Activated B cell treated with CpG ODN at 0.5 μM for 24 hours (primary cell): ENCODE data around the gene POFUT2. TPM values are rescaled to one million over a fixed set of nuclear protein-coding genes. Genes with fewer than 3 reads are reported as not detected.

Source experiments
- ATAC-seq: fragments of 200-7000 bp; cut with Tn5 transposase; one replicate; pipeline ENCODE4 v1.10.0; 2021; ENCODE audit warnings: low read depth, mild to moderate bottlenecking, moderate library complexity
- CTCF ChIA-PET: fragments of 350-600 bp; sonication (Branson Sonifier 250); formaldehyde crosslinking; loops from one replicate; lab custom pipeline; 2021; ENCODE audit warnings: antibody characterized with exemption; lab: Charles Lee
- POLR2A ChIA-PET: fragments of 350-600 bp; sonication (Branson Sonifier 250); formaldehyde crosslinking; loops from one replicate; lab custom pipeline; 2021; ENCODE audit warnings: antibody characterized with exemption; lab: Charles Lee
- DNase-seq: peaks from one replicate; pipeline ENCODE4 v3.0.0; 2022
- H3K27ac Mint-ChIP-seq: one replicate; pipeline ENCODE4 v1.8.0; 2020; ENCODE audit warnings: mixed read lengths
- H3K27me3 Mint-ChIP-seq: one replicate; pipeline ENCODE4 v1.8.0; 2021; ENCODE audit warnings: mixed read lengths
- H3K36me3 Mint-ChIP-seq: one replicate; pipeline ENCODE4 v1.8.0; 2021; ENCODE audit warnings: low read depth, mixed read lengths
- H3K4me1 Mint-ChIP-seq: one replicate; pipeline ENCODE4 v1.8.0; 2021; ENCODE audit warnings: mixed read lengths
- H3K4me3 Mint-ChIP-seq: one replicate; pipeline ENCODE4 v1.8.0; 2020; ENCODE audit warnings: mild to moderate bottlenecking, mixed read lengths
- H3K9me3 Mint-ChIP-seq: one replicate; pipeline ENCODE4 v1.8.0; 2020; ENCODE audit warnings: mixed read lengths
- CTCF ChIP-seq: fragments of 200-600 bp; IDR thresholded peaks from one replicate; pipeline ENCODE4 v1.8.0; 2022; ENCODE audit warnings: antibody characterized with exemption, mild to moderate bottlenecking
- intact Hi-C: fragments of 100-400 bp; cut with micrococcal nuclease; formaldehyde crosslinking; loops from one replicate; pipeline ENCODE4 v1.15.1; 2024
- total RNA-seq: library from RNA; stranded (reverse); gene quantifications from 2 replicates; pipeline ENCODE4 v1.2.3, GENCODE V29; 2022

POFUT2 gene
- total RNA-seq, 1 donor from 2014 or later: 21.4 TPM

GRCh38 chr21:45332415-45332814 lies 44.7 kb upstream of the POFUT2 start:
- CTCF ChIA-PET: no interaction called here
- Mint-ChIP-seq H3K4me3 (no peak overlapping the region), H3K27me3 (peaks cover 4% of the 10 kb centered on the region), H3K4me1 (no peaks in the 10 kb centered on the region), H3K36me3 (no peaks in the 10 kb centered on the region), H3K9me3 (no peaks in the 10 kb centered on the region), H3K27ac (no peak overlapping the region)
- no peak for TF ChIP-seq CTCF
- POLR2A ChIA-PET: no interaction called here
- DNase-seq (no peak), ATAC-seq (no peak)
- intact Hi-C loops: no loop called here

GRCh38 chr21:45331531-45332147 lies 43.9 kb upstream of the POFUT2 start:
- H3K27me3 Mint-ChIP-seq: no peaks in the 10 kb centered on the region
- DNase-seq: no peak
- H3K4me3 Mint-ChIP-seq: no peak overlapping the region
- H3K27ac Mint-ChIP-seq: no peak overlapping the region
- no peaks in the 10 kb centered on the region for H3K4me1 Mint-ChIP-seq
- no peak for TF ChIP-seq CTCF
- ChIA-PET POLR2A (no interaction called here), CTCF (no interaction called here)
- ATAC-seq: no peak
- H3K36me3 Mint-ChIP-seq: no peaks in the 10 kb centered on the region
- no peaks in the 10 kb centered on the region for H3K9me3 Mint-ChIP-seq
- intact Hi-C loops: no loop called here

- no peaks in the 10 kb centered on the region for H3K36me3 Mint-ChIP-seq
- CTCF ChIA-PET: no interaction called here
- no peaks in the 10 kb centered on the region for H3K9me3 Mint-ChIP-seq
- no peak for ATAC-seq
- no peaks in the 10 kb centered on the region for H3K27me3 Mint-ChIP-seq
- no peak for DNase-seq
- no peak overlapping the region for H3K4me3 Mint-ChIP-seq
- intact Hi-C loops: no loop called here
- no peak for TF ChIP-seq CTCF
- H3K4me1 Mint-ChIP-seq: no peaks in the 10 kb centered on the region
- POLR2A ChIA-PET: no interaction called here
- H3K27ac Mint-ChIP-seq: no peak overlapping the region
Measured at GRCh38 chr21:45330851-45331261, 43.2 kb upstream of the POFUT2 start.

- peaks cover 2% of the 10 kb centered on the region for H3K4me1 Mint-ChIP-seq
- TF ChIP-seq CTCF: no peak
- no peak for ATAC-seq
Measured at GRCh38 chr21:45330075-45330781, 42.5 kb upstream of the POFUT2 start.

GRCh38 chr21:45329261-45330074 lies 41.8 kb upstream of the POFUT2 start:
- Mint-ChIP-seq H3K4me1 (peaks cover 2% of the 10 kb centered on the region), H3K27me3 (no peaks in the 10 kb centered on the region), H3K36me3 (no peaks in the 10 kb centered on the region), H3K27ac (no peak overlapping the region), H3K4me3 (no peak overlapping the region), H3K9me3 (no peaks in the 10 kb centered on the region)
- ChIA-PET POLR2A (no interaction called here), CTCF (no interaction called here)
- ATAC-seq (no peak), DNase-seq (no peak)
- no peak for TF ChIP-seq CTCF
- intact Hi-C loops: no loop called here

More at GRCh38 chr21:45330075-45330781, 42.5 kb upstream of the POFUT2 start:
- intact Hi-C loops: no loop called here
- Mint-ChIP-seq H3K27ac (no peak overlapping the region), H3K4me3 (no peak overlapping the region), H3K9me3 (no peaks in the 10 kb centered on the region), H3K27me3 (no peaks in the 10 kb centered on the region), H3K36me3 (no peaks in the 10 kb centered on the region)
- ChIA-PET CTCF (no interaction called here), POLR2A (no interaction called here)
- DNase-seq: no peak
